Measurements from ENCODE around the gene SLC6A6.

SLC6A6 gene

DNA sequence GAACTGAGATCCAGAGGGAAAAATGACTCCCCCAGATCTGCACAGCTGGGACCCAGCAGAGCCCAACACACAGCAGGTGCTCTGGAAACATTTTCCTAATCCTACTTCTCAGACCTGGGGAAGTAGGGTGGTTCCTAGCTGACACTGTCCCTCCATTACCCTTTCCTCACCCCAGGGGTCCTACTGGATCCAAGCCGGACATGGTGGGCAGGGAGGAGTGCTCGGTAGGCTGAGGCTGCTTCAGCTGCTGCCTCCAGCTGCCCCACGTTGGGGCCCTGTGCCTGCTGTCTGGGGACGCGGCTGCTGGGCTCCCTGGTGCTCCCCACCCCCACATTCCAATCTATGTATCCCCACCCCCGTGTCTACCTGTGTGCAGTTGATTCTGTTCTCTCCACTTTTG lies 29.8 kb upstream of the SLC6A6 start:
- DNase-seq (ENCODE audit: low read depth): no peak

GRCh38 chr3:14373753-14374376 lies 28.5 kb upstream of the SLC6A6 start:
- no peak for DNase-seq (ENCODE audit: low read depth)

- DNase-seq (ENCODE audit: low read depth): no peak
Measured at GRCh38 chr3:14374444-14374883, 27.9 kb upstream of the SLC6A6 start.

DNA sequence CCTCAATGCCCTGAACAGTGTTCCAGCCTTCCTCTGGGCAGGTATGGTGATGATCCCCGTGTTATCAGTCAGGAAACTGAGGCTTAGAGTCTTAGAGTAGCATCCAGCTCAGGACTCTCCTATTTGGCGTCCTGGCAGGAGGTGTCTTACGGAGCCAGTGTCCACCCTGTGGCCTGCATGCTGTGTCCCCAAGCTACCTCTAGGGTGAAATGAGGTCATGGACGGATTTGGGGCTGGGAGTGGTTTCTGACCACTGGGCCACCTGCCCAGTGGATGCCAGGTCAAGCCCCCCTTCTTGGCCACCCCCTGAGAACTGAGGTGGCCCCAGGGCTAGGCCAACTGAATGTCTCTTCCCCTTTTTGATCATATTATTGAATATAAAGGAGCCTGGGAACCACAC lies 27.2 kb upstream of the SLC6A6 start:
- DNase-seq (ENCODE audit: low read depth): no peak

- no peak for DNase-seq (ENCODE audit: low read depth)
Measured at GRCh38 chr3:14376348-14377043, 25.9 kb upstream of the SLC6A6 start.

- no peak for DNase-seq (ENCODE audit: low read depth)
Measured at GRCh38 chr3:14377044-14377837, 25.2 kb upstream of the SLC6A6 start.

GRCh38 chr3:14377838-14378169 lies 24.6 kb upstream of the SLC6A6 start:
- DNase-seq (ENCODE audit: low read depth): no peak

DNA sequence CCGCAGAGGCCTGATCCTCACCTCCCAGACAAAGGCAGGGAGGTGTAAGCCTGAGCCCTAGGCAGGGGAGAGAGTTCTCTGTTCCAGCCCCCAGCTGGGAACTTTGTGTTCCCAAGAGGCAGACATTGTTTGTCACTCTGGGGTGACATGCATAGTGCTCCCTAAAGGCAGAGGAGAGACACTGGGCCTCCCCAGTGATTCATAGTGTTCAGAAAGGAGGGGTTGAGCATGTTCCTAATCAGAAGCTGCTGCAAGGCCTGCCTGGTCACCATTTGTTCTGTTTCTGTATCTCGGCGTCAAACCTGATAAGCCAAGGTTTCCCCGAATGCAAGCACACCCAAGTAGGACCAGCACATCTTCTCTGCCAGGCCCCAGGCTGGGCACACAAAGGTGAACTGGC lies 24.0 kb upstream of the SLC6A6 start:
- no peak for DNase-seq (ENCODE audit: low read depth)

- no peak for DNase-seq (ENCODE audit: low read depth)
Measured at GRCh38 chr3:14379843-14380242, 22.6 kb upstream of the SLC6A6 start.

DNA sequence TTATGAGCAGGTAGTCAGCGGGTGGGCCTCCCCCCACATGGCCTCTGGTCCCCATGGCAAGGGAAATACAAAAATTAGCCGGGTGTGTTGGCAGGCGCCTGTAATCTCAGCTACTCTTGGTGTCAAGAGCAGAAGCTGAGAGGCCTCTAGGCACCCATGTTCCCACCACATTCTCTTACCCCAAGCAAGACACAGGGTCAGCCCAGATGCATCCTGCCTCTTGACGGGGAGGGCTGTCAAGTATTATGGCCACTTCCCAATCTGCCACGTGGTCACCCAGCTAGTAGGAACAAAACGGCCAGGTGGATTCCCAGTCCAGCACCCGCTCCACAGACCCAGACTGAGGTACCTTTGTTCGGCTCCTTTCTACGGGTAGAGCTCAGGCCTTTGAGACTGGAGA lies 16.2 kb upstream of the SLC6A6 start:
- no peak for DNase-seq (ENCODE audit: low read depth)

- no peak for DNase-seq (ENCODE audit: low read depth)
Measured at GRCh38 chr3:14388201-14388600, 14.2 kb upstream of the SLC6A6 start.

DNA sequence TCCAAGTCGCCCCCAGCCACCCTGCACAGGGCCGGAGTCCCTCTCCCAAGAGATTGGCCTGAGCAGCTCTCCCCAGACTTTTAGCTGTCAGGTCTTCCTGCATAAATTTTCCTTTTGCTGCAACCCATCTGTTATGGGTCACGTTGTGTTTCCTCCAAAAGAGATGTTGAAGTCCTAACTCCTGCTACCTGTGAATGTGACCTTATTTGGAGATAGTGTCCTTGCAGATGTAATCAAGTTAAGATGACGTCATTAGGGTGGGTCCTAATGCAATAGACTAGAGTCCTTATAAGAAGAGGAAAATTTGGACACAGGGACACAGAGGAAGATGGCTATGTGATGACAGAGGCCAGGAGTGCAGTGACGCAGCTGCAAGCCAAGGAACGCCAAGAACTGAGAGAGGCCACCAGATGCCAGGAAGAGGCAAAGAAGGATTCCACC lies 13.2 kb upstream of the SLC6A6 start:
- no peak for DNase-seq (ENCODE audit: low read depth)

DNA sequence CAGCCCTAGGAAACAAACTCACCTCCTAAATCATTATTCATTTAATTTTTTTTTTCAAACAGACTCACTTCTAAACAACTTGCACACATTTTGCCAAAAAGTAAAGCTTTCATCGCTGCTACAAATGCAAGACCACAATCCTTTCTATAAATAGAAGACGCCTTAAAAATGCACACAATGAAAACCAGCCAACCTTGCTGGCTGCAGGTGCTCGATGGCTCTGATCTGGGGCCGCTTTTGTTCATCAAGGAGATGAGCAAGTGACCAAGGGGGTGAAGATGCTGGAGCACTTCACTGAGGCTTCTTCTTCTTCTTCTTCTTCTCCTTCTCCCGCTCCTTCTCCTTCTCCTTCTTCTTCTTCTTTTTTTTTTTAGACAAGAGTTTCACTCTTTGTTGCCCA lies 12.7 kb upstream of the SLC6A6 start:
- DNase-seq (ENCODE audit: low read depth): no peak

GRCh38 chr3:14391033-14391432 lies 11.4 kb upstream of the SLC6A6 start:
- DNase-seq (ENCODE audit: low read depth): peak; percentile 76

DNA sequence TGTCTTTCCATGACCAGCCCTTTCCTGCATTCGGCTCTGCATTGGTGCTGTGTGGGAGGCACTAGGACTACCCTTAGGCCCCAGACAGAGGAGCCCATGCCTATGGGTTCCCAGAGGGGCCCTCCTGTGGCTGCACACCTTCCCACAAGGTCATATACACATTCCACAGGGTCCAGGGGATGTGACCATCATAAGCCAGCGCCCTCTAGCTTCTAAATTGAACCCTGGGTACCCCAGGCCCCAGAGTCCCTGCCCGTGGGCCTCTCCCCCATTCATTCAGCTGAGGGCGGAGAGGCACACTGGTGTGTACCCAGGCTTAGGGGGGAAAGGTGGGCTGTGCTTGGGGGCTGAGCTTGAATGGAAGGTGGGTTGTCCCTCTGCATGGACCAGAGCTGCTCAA lies 10.2 kb upstream of the SLC6A6 start:
- DNase-seq (ENCODE audit: low read depth): no peak

GRCh38 chr3:14392803-14393319 lies 9.5 kb upstream of the SLC6A6 start:
- no peak for DNase-seq (ENCODE audit: low read depth)

- no peak for DNase-seq (ENCODE audit: low read depth)
Measured at GRCh38 chr3:14393440-14394106, 8.8 kb upstream of the SLC6A6 start.

GRCh38 chr3:14396031-14396692 lies 6.2 kb upstream of the SLC6A6 start:
- DNase-seq (ENCODE audit: low read depth): no peak

DNA sequence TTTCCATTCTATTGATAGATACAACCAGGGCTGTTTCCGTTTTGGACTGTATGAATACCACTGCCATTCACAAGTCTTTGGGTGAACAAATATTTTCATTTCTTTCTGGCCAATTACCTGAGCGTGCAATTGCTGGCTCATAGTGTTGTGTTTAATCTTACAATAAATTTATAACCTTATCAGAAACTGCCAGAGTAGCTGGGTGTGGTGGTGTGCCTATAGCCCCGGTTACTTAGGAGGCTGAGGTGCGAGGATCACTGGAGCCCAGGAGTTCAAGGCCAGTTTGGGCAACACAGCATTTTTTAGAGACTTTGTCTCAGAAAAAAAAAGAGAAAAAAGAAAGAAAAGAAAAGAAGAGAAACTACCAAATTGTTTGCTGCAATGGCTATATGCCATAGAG lies 5.4 kb upstream of the SLC6A6 start:
- DNase-seq (ENCODE audit: low read depth): no peak

DNA sequence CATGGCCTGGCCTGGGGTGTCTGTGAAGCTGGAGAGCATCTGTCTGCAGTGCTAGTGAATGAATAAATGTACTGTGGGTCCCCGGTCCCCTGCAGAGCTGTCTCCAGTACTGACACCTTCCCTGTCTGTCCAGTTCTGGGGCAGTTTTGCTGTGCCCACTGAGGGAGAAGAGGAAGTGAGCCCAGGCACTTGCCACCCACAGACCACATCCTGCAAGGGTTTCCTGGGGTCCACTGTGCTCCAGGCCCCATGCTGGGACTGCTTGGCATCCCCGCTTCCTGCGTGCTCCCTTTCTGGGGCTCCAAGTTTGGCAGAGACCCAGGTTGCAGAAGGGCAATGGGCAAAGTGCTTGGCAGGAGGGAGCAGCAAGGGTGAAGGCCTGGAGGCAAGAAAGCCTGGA lies 4.9 kb upstream of the SLC6A6 start:
- DNase-seq (ENCODE audit: low read depth): no peak

- no peak for DNase-seq (ENCODE audit: low read depth)
Measured at GRCh38 chr3:14397940-14398796, 4.2 kb upstream of the SLC6A6 start.

Data from iris pigment epithelial cell (primary cell).